H54 (cell line): ENCODE measurements around the gene SH2B2.
"Not testable (repeated sequence)": the region's sequence is repeated elsewhere in the genome, so short reads cannot be mapped to it uniquely, and the experiment has no call there.

Experiments used
- DNase-seq: peaks from one replicate; pipeline ENCODE4 v3.0.0; 2011; ENCODE audit warnings: low spot score, mixed read lengths; ENCODE audit not compliant: insufficient read length
- FAIRE-seq: peaks from 3 replicates; lab custom pipeline; 2011; peaks lifted over from hg19 to GRCh38; lab: Jason Lieb, UNC
- POLR2A ChIP-seq: IDR thresholded peaks from 2 replicates; pipeline ENCODE4 v1.6.1; 2011; ENCODE audit warnings: low read depth, mild to moderate bottlenecking, low read length

The SH2B2 gene

GRCh38 chr7:102300643-102301221 is 14.1 kb downstream of the SH2B2 start:
- DNase-seq (no peak), FAIRE-seq (no peak)
- TF ChIP-seq POLR2A: no peak

GRCh38 chr7:102301367-102301766 is 14.7 kb downstream of the SH2B2 start:
- not testable (repeated sequence) for DNase-seq, FAIRE-seq

- FAIRE-seq (no peak), DNase-seq (no peak)
- no peak for TF ChIP-seq POLR2A
Observed at GRCh38 chr7:102302025-102302424, 15.4 kb downstream of the SH2B2 start.

- no peak for TF ChIP-seq POLR2A
- DNase-seq (no peak), FAIRE-seq (no peak)
Observed at GRCh38 chr7:102303669-102304422, 17.2 kb downstream of the SH2B2 start.

- TF ChIP-seq POLR2A: no peak
- FAIRE-seq (no peak), DNase-seq (no peak)
Observed at GRCh38 chr7:102304668-102305067, 18.0 kb downstream of the SH2B2 start.

GRCh38 chr7:102305414-102306268 is 19.0 kb downstream of the SH2B2 start:
- no peak for FAIRE-seq
- TF ChIP-seq POLR2A: no peak
- no peak for DNase-seq

- FAIRE-seq (no peak), DNase-seq (no peak)
Observed at GRCh38 chr7:102306916-102307677, 20.4 kb downstream of the SH2B2 start.

GRCh38 chr7:102310414-102310815 is 23.7 kb downstream of the SH2B2 start:
- DNase-seq (no peak), FAIRE-seq (no peak)
- TF ChIP-seq POLR2A: no peak

More at GRCh38 chr7:102306916-102307677, 20.4 kb downstream of the SH2B2 start:
- TF ChIP-seq POLR2A: no peak

GRCh38 chr7:102312317-102312716 is 25.6 kb downstream of the SH2B2 start:
- no peak for DNase-seq
- TF ChIP-seq POLR2A: no peak
- FAIRE-seq: no peak

- DNase-seq (no peak), FAIRE-seq (no peak)
- no peak for TF ChIP-seq POLR2A
Observed at GRCh38 chr7:102313997-102314780, 27.5 kb downstream of the SH2B2 start.

GRCh38 chr7:102317231-102318059 is 30.8 kb downstream of the SH2B2 start:
- no peak for FAIRE-seq
- DNase-seq: no peak
- no peak for TF ChIP-seq POLR2A

GRCh38 chr7:102318482-102318971 is 31.9 kb downstream of the SH2B2 start:
- TF ChIP-seq POLR2A: no peak
- FAIRE-seq: no peak
- DNase-seq: peak; percentile 68
